SH-SY5Y (cell line): ENCODE results near the gene ACSBG1.

ENCODE experiments used
- GATA2 ChIP-seq: IDR thresholded peaks from 2 replicates; pipeline ENCODE4 v1.6.1; 2011; ENCODE audit warnings: mild to moderate bottlenecking, low read depth, low read length
- GATA3 ChIP-seq: IDR thresholded peaks from 2 replicates; pipeline ENCODE4 v1.6.1; 2011; ENCODE audit warnings: low read depth, mild to moderate bottlenecking, low read length, moderate library complexity

- no peak for TF ChIP-seq GATA2
- no peak for TF ChIP-seq GATA3
Measured at GRCh38 chr15:78206326-78207109, 27.8 kb downstream of the ACSBG1 start.
